HepG2 (cell line): ENCODE data around the gene WDR35. TPM values are rescaled to one million over a fixed set of nuclear protein-coding genes. Genes with fewer than 3 reads are reported as not detected.
A peak's percentile ranks its signal among the peaks of the same experiment; 100 is the strongest.

Experiments
- AHR ChIP-seq: IDR thresholded peaks from 2 replicates; pipeline ENCODE4 v1.6.1; 2018; ENCODE audit warnings: missing genetic modification reagents, missing compliant biosample characterization
- ATF7-NPFF ChIP-seq: sonication (generic); formaldehyde crosslinking; IDR thresholded peaks from 2 replicates; pipeline ENCODE4 v1.8.1; 2023; ENCODE audit warnings: mild to moderate bottlenecking, low read depth, missing genetic modification reagents, moderate library complexity
- GABPB1 ChIP-seq: IDR thresholded peaks from 2 replicates; pipeline ENCODE4 v1.6.1; 2016; ENCODE audit warnings: mild to moderate bottlenecking, missing genetic modification reagents, moderate library complexity, missing compliant biosample characterization
- KAT2B ChIP-seq: fragments of 150-350 bp; IDR thresholded peaks from 2 replicates; pipeline ENCODE4 v1.6.1; 2014; ENCODE audit warnings: low read depth, low read length, borderline replicate concordance
- KDM5A ChIP-seq: fragments of 200-600 bp; sonication (generic); IDR thresholded peaks from 2 replicates; pipeline ENCODE4 v1.7.0; 2018; ENCODE audit warnings: antibody characterized with exemption, mild to moderate bottlenecking, low read length, borderline replicate concordance
- KDM5B ChIP-seq: sonication (generic); formaldehyde crosslinking; IDR thresholded peaks from 2 replicates; pipeline ENCODE4 v1.4.0; 2020; ENCODE audit warnings: missing genetic modification reagents, mild to moderate bottlenecking, borderline replicate concordance
- NR2F1 ChIP-seq, 2 experiments: fragments of 450-650 bp in 1 of 2; formaldehyde crosslinking in 1 of 2; IDR thresholded peaks; 2 replicates each; pipeline versions ENCODE4 v1.5.0 to v1.6.1; 2016 to 2020; ENCODE audit warnings: mild to moderate bottlenecking in 1 of 2, missing compliant biosample characterization in 1 of 2, missing genetic modification reagents in 1 of 2, moderate library complexity in 1 of 2
- TMF1 ChIP-seq: sonication (generic); formaldehyde crosslinking; IDR thresholded peaks from 2 replicates; pipeline ENCODE4 v1.8.1; 2022; ENCODE audit warnings: low read depth, missing genetic modification reagents
- ZBTB1 ChIP-seq: sonication (generic); formaldehyde crosslinking; IDR thresholded peaks from 2 replicates; pipeline ENCODE4 v1.4.0; 2020; ENCODE audit warnings: missing genetic modification reagents, borderline replicate concordance
- ZBTB7B ChIP-seq: sonication (generic); formaldehyde crosslinking; IDR thresholded peaks from 2 replicates; pipeline ENCODE4 v1.4.0; 2020; ENCODE audit warnings: missing genetic modification reagents
- ZFX ChIP-seq: sonication (generic); formaldehyde crosslinking; IDR thresholded peaks from 2 replicates; pipeline ENCODE4 v1.4.0; 2020; ENCODE audit warnings: mild to moderate bottlenecking, low read depth, missing genetic modification reagents, moderate library complexity
- ZKSCAN8 ChIP-seq: IDR thresholded peaks from 2 replicates; pipeline ENCODE4 v1.6.1; 2016; ENCODE audit warnings: borderline replicate concordance, missing genetic modification reagents, missing compliant biosample characterization
- ZNF30 ChIP-seq: sonication (generic); formaldehyde crosslinking; IDR thresholded peaks from 2 replicates; pipeline ENCODE4 v1.5.0; 2020; ENCODE audit warnings: mild to moderate bottlenecking, missing genetic modification reagents
- ZNF549 ChIP-seq: sonication (generic); formaldehyde crosslinking; IDR thresholded peaks from 2 replicates; pipeline ENCODE4 v1.5.0; 2020; ENCODE audit warnings: missing genetic modification reagents
- ZNF652 ChIP-seq: IDR thresholded peaks from 2 replicates; pipeline ENCODE4 v1.6.1; 2016; ENCODE audit warnings: low read depth, borderline replicate concordance
- ZNF746 ChIP-seq: sonication (generic); formaldehyde crosslinking; IDR thresholded peaks from 2 replicates; pipeline ENCODE4 v1.8.0; 2022; ENCODE audit warnings: mild to moderate bottlenecking, missing genetic modification reagents
- ZNF790 ChIP-seq: sonication (generic); formaldehyde crosslinking; IDR thresholded peaks from 2 replicates; pipeline ENCODE4 v1.8.0; 2022; ENCODE audit warnings: missing genetic modification reagents, mild to moderate bottlenecking, borderline replicate concordance
- ZSCAN31 ChIP-seq: sonication (generic); formaldehyde crosslinking; IDR thresholded peaks from 2 replicates; pipeline ENCODE4 v1.5.0; 2020; ENCODE audit warnings: low read depth, mild to moderate bottlenecking, missing genetic modification reagents
- polyA plus RNA-seq, 8 experiments: library from polyadenylated mRNA; depleted of rRNA in 3 of 8; stranded (reverse) in 7 of 8; unstranded in 1 of 8; fragments of >200 nt; fragmentation: Illumina TruSeq in 4 of 8; extraction: Trizol in 4 of 8; gene quantifications; 2 replicates each; pipeline versions ENCODE4 v1.2.1 to v1.2.3, GENCODE V29; 2011 to 2016; ENCODE audit warnings: low read depth in 4 of 8, missing spikeins in 1 of 8, mixed read lengths in 1 of 8; ENCODE audit not compliant: insufficient read depth in 1 of 8
- total RNA-seq, 5 experiments: library from RNA; depleted of rRNA; stranded (reverse); fragments of >200 nt; fragmentation: Illumina TruSeq; extraction: Trizol; gene quantifications; 2 replicates each; pipeline ENCODE4 v1.2.3, GENCODE V29; 2016; ENCODE audit warnings: low read depth in 1 of 5
- TF ChIP-seq, protein P1 (sequence below): IDR thresholded peaks from 2 replicates; pipeline ENCODE4 v1.4.0; 2020; ENCODE audit warnings: mild to moderate bottlenecking, missing genetic modification reagents
- TF ChIP-seq, protein P2 (sequence below): sonication (generic); formaldehyde crosslinking; IDR thresholded peaks from 2 replicates; pipeline ENCODE4; 2020; ENCODE audit warnings: missing genetic modification reagents, mild to moderate bottlenecking, borderline replicate concordance
- TF ChIP-seq, protein P3 (sequence below): sonication (generic); formaldehyde crosslinking; IDR thresholded peaks from 2 replicates; pipeline ENCODE4 v1.8.0; 2022; ENCODE audit warnings: mild to moderate bottlenecking, missing genetic modification reagents, borderline replicate concordance

The WDR35 gene
- total and polyA plus RNA-seq, 2 of the 13 experiments (the other 11 are each of a cell fraction or from before 2014, with no cell fraction given) = 11.1 to 19.6 TPM

DNA sequence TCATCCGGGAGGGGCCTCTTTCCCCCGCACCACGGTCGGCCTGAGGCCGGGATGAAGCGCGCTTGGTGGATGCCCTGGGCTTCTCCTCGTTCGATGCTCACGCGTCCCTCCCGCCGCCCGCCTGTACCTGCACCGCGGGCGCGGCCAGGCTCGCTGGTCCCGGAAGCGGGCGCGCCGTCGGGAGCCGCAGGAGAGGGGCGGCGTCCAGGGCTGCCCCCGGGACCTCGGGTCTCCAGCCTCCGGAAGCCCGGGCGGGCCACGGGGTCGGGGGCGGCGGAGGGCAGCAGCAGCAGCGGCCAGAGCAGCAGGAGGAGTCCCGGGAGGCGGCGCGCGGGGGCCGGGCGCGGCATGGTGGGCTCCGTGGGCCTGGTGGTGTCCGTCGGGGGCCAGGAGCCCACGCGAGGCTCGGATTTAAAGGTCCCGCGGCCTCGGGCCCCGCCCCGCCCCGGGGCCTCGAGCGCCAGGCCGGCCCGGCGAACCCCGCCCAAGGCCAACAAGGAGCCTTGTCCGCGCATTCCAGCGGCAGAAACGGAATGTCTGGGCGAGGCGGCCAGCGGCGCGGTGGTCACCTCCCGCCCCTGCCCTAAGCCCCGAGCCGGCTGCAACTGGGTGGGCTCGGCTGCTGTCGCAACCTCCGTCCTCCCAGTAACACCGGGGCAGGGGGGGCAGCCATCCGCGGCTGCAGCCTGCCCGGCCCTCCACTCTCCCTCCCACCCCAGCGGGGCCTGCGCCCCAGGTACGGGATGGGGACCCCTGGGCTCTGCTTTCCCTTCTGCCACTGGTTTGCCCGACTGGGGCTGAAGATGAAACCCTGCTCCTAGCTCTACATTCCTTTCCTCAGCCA, 22.6 kb upstream of the WDR35 start, which contains the start of gene MATN3 (continued):
- no peak for TF ChIP-seq NR2F1 (CRISPR knock-in tag; IDR thresholded peaks at IDR 0.05)
- peak; percentile 71 for TF ChIP-seq ZNF746 (CRISPR knock-in tag)
- TF ChIP-seq, protein P1, sequence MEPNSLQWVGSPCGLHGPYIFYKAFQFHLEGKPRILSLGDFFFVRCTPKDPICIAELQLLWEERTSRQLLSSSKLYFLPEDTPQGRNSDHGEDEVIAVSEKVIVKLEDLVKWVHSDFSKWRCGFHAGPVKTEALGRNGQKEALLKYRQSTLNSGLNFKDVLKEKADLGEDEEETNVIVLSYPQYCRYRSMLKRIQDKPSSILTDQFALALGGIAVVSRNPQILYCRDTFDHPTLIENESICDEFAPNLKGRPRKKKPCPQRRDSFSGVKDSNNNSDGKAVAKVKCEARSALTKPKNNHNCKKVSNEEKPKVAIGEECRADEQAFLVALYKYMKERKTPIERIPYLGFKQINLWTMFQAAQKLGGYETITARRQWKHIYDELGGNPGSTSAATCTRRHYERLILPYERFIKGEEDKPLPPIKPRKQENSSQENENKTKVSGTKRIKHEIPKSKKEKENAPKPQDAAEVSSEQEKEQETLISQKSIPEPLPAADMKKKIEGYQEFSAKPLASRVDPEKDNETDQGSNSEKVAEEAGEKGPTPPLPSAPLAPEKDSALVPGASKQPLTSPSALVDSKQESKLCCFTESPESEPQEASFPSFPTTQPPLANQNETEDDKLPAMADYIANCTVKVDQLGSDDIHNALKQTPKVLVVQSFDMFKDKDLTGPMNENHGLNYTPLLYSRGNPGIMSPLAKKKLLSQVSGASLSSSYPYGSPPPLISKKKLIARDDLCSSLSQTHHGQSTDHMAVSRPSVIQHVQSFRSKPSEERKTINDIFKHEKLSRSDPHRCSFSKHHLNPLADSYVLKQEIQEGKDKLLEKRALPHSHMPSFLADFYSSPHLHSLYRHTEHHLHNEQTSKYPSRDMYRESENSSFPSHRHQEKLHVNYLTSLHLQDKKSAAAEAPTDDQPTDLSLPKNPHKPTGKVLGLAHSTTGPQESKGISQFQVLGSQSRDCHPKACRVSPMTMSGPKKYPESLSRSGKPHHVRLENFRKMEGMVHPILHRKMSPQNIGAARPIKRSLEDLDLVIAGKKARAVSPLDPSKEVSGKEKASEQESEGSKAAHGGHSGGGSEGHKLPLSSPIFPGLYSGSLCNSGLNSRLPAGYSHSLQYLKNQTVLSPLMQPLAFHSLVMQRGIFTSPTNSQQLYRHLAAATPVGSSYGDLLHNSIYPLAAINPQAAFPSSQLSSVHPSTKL (CRISPR knock-in tag) = peak; percentile 47; the same call in 1 of the 2 replicates
- TF ChIP-seq ZFX (CRISPR knock-in tag) = peak; percentile 79
- TF ChIP-seq ZNF30 = no peak
- peak; percentile 88 for TF ChIP-seq ZSCAN31
- 0 out of 2 replicates have a peak, but pooled peaks have one; percentile 39 for TF ChIP-seq ZKSCAN8 (CRISPR knock-in tag)
- TF ChIP-seq KAT2B = no peak
- TF ChIP-seq ZNF549 = no peak
- peak; percentile 79 for TF ChIP-seq ZBTB7B (CRISPR knock-in tag)
- TF ChIP-seq AHR (CRISPR knock-in tag) = no peak; the same call in 1 of the 2 replicates
- TF ChIP-seq TMF1 (CRISPR knock-in tag) = peak; percentile 54; the same call in 1 of the 2 replicates
- TF ChIP-seq ATF7-NPFF (CRISPR knock-in tag) = peak; percentile 64
- TF ChIP-seq, protein P2, sequence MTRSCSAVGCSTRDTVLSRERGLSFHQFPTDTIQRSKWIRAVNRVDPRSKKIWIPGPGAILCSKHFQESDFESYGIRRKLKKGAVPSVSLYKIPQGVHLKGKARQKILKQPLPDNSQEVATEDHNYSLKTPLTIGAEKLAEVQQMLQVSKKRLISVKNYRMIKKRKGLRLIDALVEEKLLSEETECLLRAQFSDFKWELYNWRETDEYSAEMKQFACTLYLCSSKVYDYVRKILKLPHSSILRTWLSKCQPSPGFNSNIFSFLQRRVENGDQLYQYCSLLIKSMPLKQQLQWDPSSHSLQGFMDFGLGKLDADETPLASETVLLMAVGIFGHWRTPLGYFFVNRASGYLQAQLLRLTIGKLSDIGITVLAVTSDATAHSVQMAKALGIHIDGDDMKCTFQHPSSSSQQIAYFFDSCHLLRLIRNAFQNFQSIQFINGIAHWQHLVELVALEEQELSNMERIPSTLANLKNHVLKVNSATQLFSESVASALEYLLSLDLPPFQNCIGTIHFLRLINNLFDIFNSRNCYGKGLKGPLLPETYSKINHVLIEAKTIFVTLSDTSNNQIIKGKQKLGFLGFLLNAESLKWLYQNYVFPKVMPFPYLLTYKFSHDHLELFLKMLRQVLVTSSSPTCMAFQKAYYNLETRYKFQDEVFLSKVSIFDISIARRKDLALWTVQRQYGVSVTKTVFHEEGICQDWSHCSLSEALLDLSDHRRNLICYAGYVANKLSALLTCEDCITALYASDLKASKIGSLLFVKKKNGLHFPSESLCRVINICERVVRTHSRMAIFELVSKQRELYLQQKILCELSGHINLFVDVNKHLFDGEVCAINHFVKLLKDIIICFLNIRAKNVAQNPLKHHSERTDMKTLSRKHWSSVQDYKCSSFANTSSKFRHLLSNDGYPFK (CRISPR knock-in tag) = 0 out of 2 replicates have a peak, but pooled peaks have one; percentile 31
- TF ChIP-seq KDM5B = no peak
- 0 out of 2 replicates have a peak, but pooled peaks have one; percentile 21 for TF ChIP-seq ZNF790 (CRISPR knock-in tag)
- TF ChIP-seq ZBTB1 (CRISPR knock-in tag) = no peak
- no peak for TF ChIP-seq ZNF652 (CRISPR knock-in tag)
- peak; percentile 67 for TF ChIP-seq GABPB1 (CRISPR knock-in tag)
- TF ChIP-seq, protein P3, sequence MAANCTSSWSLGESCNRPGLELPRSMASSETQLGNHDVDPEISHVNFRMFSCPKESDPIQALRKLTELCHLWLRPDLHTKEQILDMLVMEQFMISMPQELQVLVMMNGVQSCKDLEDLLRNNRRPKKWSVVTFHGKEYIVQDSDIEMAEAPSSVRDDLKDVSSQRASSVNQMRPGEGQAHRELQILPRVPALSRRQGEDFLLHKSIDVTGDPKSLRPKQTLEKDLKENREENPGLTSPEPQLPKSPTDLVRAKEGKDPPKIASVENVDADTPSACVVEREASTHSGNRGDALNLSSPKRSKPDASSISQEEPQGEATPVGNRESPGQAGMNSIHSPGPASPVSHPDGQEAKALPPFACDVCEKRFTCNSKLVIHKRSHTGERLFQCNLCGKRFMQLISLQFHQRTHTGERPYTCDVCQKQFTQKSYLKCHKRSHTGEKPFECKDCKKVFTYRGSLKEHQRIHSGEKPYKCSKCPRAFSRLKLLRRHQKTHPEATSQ = peak; percentile 19; the same call in 1 of the 2 replicates
- no peak for TF ChIP-seq KDM5A
